Mesodermal cell (in vitro differentiated cells): Measurements from ENCODE around the gene SLX9.
"Not testable (repeated sequence)": the region's sequence is repeated elsewhere in the genome, so short reads cannot be mapped to it uniquely, and the experiment has no call there.

ENCODE experiments used
- H3K27ac ChIP-seq: 2 replicates; pipeline ENCODE4 v1.7.0; 2013; ENCODE audit warnings: mild to moderate bottlenecking, low read depth, low read length, moderate library complexity; ENCODE audit not compliant: severe bottlenecking
- H3K36me3 ChIP-seq: 2 replicates; pipeline ENCODE4 v1.7.1; 2013; ENCODE audit warnings: mild to moderate bottlenecking, low read length, moderate library complexity; ENCODE audit not compliant: control insufficient read depth, insufficient read depth
- H3K4me1 ChIP-seq: one replicate; pipeline ENCODE4 v1.7.1; 2013; ENCODE audit warnings: mild to moderate bottlenecking, low read length; ENCODE audit not compliant: insufficient read depth, control insufficient read depth, poor library complexity, severe bottlenecking
- H3K4me3 ChIP-seq: 2 replicates; pipeline ENCODE4 v1.7.0; 2013; ENCODE audit warnings: low read length, control low read depth, mild to moderate bottlenecking; ENCODE audit not compliant: insufficient read depth, poor library complexity, severe bottlenecking; ENCODE audit errors: extremely low read depth
- H3K9me3 ChIP-seq: 2 replicates; pipeline ENCODE4 v1.7.1; 2013; ENCODE audit warnings: mild to moderate bottlenecking, low read length, moderate library complexity; ENCODE audit not compliant: control insufficient read depth
- WGBS, 2 experiments: methylation state at CpG; one replicate each; pipeline ENCODE4 v1.1.5; 2013; ENCODE audit warnings: missing lambda C conversion rate in 2 of 2; ENCODE audit not compliant: insufficient coverage in 2 of 2; 5-methylcytosine and 5-hydroxymethylcytosine counted together

Gene SLX9

DNA sequence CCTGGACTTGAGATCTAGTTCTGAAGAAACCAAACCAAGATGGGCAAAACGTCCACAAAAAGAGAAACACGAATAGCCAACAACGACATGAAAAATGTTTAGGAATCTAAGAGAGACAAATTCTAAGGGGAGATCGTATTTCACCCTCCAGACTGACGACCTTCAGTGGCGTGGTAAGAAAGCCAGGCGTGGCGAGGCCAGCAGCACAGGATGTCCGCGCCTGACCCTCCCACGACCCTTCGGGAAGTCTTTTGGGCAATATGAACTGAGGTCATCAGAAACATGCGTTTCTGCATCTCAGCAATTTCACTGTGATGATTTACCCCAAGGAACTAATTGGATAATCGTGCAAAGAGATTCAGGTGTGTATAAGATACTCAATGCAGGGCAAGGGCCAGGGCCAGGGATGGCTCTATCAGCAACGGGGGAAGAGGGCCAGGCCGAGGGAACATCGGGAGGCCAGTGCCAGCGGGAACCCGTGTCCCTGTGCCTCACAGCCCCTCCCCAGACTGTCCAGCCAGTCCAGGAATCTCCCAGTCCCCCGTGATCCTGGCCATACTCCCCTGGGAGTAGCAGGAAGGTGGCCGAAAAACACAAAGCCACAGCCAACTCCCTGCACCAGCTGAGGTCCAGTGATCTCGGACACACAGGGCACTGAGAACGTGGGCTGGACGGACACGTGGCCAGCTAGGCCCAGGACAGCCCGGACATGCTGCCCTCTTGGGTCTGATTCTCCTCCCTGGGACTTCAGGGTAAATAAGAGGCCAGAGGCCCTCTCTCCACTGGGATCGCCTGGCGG, 81.0 kb downstream of the SLX9 start:
- H3K9me3 ChIP-seq = peaks cover 6% of the 10 kb centered on the region
- peaks cover 8% of the 10 kb centered on the region for H3K4me1 ChIP-seq
- H3K27ac ChIP-seq = no peak overlapping the region
- WGBS, 2 experiments = 92 to 94% methylated on average over 26 to 27 of the region's 28 CpGs
- H3K4me3 ChIP-seq = no peak overlapping the region
- H3K36me3 ChIP-seq = no peaks in the 10 kb centered on the region

DNA sequence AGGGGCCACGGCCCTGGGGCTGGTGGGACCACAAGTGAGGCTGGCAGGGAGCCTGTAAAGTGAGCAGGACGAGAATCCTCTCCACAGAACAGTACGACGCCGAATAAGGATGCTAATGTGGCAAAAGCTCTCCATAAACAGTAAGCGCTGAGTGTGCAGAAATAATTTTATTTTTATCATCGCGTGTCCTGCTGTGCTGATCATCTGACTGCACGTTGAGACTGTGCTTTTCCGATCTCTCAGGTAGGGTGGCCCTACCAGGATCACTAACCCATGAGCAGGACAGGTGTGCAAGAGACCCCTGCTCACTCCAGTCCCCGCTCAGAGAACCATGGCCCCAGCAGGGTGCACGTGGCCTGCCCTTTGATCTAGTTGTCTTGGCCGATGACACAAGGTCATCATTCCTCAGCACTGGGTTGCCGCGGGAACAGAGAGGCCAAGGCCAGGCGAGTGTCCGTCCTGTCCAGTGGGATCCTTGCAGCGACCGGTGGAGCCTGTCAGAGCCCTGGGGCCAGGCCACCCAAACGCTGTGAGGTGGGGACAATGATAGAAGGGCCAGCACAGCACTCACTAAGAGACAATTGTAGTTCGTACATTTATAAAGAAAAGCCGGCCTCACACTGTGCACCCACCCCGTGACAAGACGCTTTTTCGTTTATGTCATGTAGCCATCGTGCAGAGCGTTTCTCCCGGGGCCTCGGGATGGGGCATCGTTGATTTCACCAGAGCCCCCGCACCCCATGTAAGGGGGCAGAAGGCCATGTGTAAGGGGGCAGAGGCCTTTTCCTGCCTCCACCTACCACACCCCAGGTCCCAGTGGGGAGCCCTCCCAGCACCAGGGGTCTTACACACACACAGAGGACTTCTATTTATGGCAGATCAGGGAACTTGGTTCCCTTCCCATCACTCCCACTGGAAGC, 81.9 kb downstream of the SLX9 start:
- Histone ChIP-seq H3K27ac (no peak overlapping the region), H3K9me3 (peaks cover 6% of the 10 kb centered on the region), H3K36me3 (no peaks in the 10 kb centered on the region), H3K4me3 (no peak overlapping the region), H3K4me1 (peaks cover 8% of the 10 kb centered on the region)
- WGBS, 2 experiments = 84 to 89% methylated on average over 21 to 24 of the region's 31 CpGs

DNA sequence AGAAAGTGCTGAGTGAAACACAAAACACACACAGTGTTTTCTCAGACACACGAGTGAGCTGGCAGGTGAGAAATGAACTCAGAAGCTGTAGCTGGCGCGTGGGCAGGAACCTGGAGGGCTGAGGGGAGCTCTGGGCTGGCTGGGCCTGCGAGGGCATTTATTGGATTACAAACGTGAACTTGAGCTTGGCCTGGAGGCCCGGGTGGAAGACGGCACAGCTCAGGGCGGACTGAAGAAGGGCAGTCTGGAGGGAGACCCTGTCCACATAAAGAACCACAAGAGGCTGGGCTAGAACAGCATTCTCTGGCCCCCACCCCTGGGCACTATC, 82.5 kb downstream of the SLX9 start:
- Histone ChIP-seq H3K4me1 (peaks cover 8% of the 10 kb centered on the region), H3K36me3 (no peaks in the 10 kb centered on the region), H3K9me3 (peaks cover 6% of the 10 kb centered on the region), H3K4me3 (no peak overlapping the region), H3K27ac (no peak overlapping the region)
- WGBS, 2 experiments = 90 to 99% methylated on average over 8 of the region's 8 CpGs

DNA sequence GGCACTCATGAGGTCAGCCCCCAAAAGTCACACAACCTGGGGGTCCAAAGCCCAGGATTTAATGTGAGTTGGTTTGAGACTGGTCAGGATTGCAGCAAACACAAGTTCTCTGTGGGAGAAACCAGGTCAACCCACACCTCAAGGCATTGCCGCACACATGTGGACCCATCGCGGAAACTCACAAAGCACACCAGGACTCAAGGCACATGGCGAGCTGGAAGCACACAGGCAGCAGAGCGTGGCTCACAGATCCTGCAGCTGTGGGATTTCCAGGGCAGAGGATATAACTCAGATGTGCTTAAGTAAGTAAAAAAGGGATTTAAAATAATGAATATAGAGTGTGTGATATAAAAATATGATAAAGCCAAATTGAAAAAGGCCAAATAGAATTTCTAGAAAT, 82.9 kb downstream of the SLX9 start:
- H3K4me1 ChIP-seq = peaks cover 8% of the 10 kb centered on the region
- no peaks in the 10 kb centered on the region for H3K36me3 ChIP-seq
- peaks cover 6% of the 10 kb centered on the region for H3K9me3 ChIP-seq
- 95 to 96% methylated on average over 4 of the region's 5 CpGs for WGBS, 2 experiments
- no peak overlapping the region for H3K4me3 ChIP-seq
- H3K27ac ChIP-seq = no peak overlapping the region

DNA sequence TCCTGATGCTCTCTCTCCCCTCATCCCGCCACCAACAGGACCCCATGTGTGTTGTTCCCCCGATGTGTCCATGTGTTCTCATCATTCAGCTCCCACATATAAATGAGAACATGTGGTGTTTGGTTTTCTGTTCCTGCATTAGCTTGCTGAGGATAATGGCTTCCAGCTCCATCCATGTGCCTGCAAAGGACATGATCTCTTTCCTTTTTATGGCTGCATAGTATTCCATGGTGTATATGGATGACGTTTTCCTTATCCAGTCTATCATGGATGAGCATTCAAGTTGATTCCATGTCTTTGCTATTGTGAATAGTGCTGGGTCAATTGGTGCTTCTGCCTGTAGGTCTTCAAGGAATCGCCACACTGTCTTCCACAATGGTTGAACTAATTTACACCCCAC, 84.7 kb downstream of the SLX9 start:
- WGBS, 2 experiments = 100% methylated on average over 1 of the region's 4 CpGs; no CpG with 5 or more reads in 1 of the 2 experiments
- H3K36me3 ChIP-seq, H3K27ac ChIP-seq, H3K4me1 ChIP-seq, H3K4me3 ChIP-seq, H3K9me3 ChIP-seq: not testable (repeated sequence)

GRCh38 chr21:45026066-45026745, 86.4 kb downstream of the SLX9 start:
- Histone ChIP-seq H3K27ac (no peak overlapping the region), H3K4me3 (no peak overlapping the region), H3K4me1 (peaks cover 20% of the 10 kb centered on the region), H3K9me3 (peaks cover 6% of the 10 kb centered on the region), H3K36me3 (no peaks in the 10 kb centered on the region)
- 94 to 95% methylated on average over 21 to 22 of the region's 22 CpGs for WGBS, 2 experiments
